NCI-H748 (cell line): Measurements from ENCODE around the gene SATB1.

ENCODE experiments used
- DNase-seq: peaks from one replicate; lab custom pipeline; 2025; ENCODE audit not compliant: unreplicated experiment; lab: John Stamatoyannopoulos, UW

Gene SATB1

GRCh38 chr3:18432752-18433151 is 7.6 kb upstream of the SATB1 start:
- DNase-seq = no peak

- DNase-seq = no peak
Observed at GRCh38 chr3:18431266-18431665, 6.1 kb upstream of the SATB1 start.

GRCh38 chr3:18428991-18429745 is 4.0 kb upstream of the SATB1 start:
- DNase-seq = no peak

GRCh38 chr3:18428036-18428435 is 2.9 kb upstream of the SATB1 start:
- DNase-seq = peak; percentile 5

DNA sequence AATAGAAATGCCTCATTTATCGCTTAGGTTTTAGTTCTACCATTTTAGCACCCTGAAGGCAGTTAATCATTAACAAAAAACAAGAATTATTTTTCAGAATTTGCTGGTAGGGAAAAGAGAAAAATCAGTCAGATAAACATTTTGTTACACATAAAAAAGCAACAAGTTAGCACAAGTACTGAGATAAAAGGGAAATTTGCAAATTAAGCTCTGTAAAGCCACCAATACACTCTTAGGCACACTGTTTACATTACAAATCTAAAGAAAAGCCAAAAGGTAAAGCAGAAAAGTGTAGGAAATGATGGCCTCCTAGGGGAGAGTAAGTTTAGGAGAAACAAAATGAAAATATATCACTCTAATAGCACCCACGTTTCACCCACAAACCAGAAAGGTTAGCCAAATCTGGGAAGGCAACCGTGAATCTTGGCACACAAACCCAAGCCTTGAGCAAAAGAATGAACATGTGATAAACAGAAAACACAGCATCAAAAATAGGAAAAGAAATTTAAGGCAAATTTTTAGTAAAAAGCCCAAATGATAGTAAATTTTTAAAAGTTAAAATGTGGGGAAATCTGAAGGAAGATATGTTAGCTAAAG is 1.6 kb upstream of the SATB1 start:
- no peak for DNase-seq

DNA sequence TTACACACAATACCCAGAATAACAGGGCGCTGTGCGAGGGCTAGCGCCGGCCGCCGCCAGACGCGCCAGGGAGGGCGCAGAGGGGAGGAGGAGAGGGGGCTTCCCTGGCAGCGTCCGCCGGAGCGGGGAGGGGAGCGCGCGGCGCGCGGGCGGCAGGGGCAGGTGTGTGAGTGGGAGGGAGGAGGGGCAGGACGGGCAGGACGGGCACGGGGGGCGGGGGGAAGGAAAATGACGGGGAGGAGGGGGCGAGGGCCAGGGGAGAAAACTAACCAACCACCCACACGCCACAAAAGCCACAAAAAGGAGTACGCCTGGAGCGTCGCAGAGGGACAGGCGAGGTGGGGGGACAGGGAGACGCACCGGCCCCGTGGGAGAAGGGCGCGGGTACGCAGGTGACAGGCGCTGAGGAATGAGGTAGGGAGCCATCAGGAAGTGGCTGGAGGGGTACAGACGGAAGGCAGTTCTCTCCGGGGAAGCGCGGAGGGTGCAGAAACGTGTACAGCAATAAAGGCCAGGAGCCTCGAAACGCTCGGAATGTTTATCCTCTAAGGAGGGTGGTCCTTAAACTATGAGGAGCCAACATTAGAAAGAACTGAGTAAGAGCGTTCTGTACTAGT is 610 bp upstream of the SATB1 start:
- DNase-seq = peak; percentile 88

GRCh38 chr3:18424213-18424728 is 868 bp downstream of the SATB1 start:
- DNase-seq = peak; percentile 33

DNA sequence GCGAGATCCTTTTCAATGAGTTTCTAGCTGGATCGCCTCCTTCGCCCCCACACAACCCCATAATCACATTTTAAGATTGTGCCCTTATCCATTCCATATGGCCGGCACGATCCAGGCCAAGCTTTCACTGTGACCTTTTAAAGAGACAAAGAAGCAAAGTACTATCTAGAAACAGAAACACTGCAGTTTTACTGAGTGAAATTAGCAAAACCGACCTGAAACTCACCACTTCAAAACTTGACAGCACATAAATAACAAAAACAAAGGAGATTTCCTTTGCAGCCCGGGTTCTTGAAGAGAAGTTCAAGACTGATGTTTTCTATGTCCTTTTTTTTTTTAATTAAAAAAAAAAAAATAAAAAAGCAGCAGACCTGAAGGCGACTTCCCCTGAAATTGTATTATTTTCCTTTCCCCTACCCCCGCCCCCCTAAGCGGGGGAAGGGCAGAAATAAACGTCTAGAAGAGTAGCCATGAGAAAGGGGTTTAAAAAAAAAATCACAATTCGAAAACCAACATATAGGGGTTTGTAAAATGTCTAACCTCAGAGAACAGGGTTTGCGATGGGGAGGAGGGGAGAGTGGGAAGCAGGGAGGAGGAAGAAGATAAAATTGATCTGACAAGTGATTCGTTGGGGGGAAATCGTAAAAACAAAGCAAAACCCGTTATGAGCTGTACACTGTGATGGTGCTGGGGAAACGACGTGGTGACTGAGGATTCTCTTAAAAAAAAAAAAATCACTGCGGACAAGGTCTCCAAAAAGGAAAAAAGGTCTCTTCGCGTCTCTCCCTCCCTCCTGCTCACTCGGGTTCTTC is 1.5 kb downstream of the SATB1 start:
- DNase-seq = peak; percentile 37

- DNase-seq = peak; percentile 17
Observed at GRCh38 chr3:18422972-18423371, 2.2 kb downstream of the SATB1 start.

GRCh38 chr3:18420555-18420954 is 4.6 kb downstream of the SATB1 start:
- no peak for DNase-seq

GRCh38 chr3:18419232-18419631 is 5.9 kb downstream of the SATB1 start:
- no peak for DNase-seq

GRCh38 chr3:18417904-18418572 is 7.1 kb downstream of the SATB1 start:
- DNase-seq = peak; percentile 15

- no peak for DNase-seq
Observed at GRCh38 chr3:18416332-18416731, 8.8 kb downstream of the SATB1 start.

- DNase-seq = no peak
Observed at GRCh38 chr3:18415839-18416238, 9.3 kb downstream of the SATB1 start.

- no peak for DNase-seq
Observed at GRCh38 chr3:18415167-18415566, 10.0 kb downstream of the SATB1 start.

GRCh38 chr3:18412684-18413083 is 12.5 kb downstream of the SATB1 start:
- no peak for DNase-seq

DNA sequence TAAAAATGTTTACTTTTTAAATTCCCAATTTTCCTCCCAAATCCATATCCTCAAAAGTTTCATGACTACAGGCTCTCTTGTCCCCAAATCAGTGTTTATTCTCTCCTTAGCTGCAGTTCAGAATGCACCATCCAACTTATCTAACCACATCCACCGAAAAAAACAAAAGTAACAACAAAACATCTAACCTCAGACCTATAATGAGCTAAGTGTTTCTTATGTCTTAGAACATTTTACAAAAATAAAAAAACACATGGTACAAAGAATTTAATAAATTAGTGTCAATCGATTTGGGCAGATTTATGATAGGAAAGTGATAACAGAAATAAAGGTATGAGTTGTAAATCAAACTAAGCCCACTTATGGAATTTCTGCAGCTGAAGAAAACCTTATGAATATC is 13.6 kb downstream of the SATB1 start:
- no peak for DNase-seq

- DNase-seq = no peak
Observed at GRCh38 chr3:18410205-18410604, 14.9 kb downstream of the SATB1 start.

DNA sequence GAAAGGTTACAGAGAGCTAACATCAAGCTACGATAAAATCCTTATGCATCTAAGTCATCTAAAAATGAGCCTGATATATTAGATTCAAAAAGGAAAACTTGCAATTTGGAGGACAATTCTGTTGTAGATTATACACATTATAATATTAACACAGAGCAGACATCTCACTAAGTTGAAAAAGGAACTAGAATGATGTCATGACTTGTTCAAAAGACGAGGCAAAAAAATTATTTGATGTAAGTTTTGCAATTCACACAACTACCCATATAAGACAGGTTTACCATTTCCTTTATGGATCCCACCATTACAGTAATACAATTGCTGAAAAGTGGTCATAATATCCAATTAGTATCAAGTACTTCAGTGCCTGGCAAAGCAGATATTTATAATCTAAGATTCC is 15.9 kb downstream of the SATB1 start:
- no peak for DNase-seq

DNA sequence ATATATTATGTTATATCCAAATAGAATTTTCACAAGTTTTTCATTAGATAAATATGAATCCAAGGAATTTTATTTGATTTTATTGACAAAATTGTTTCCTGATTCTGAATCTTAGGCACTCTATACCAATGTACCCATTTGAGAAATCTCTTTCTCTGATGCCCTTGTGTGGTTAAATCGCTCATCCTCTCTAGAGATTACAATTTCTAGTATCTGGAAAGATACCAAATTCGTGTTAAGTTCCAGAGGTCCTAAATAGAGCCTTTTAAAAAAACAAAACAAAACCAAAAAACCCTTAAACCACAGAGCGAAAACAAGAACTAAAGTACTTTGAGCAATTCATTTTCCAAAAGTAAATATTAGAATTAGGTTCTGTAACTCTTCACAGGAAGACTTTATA is 20.0 kb downstream of the SATB1 start:
- no peak for DNase-seq

GRCh38 chr3:18403061-18403460 is 22.1 kb downstream of the SATB1 start:
- no peak for DNase-seq
